Measurements from ENCODE around the gene SLC13A3.

DNA sequence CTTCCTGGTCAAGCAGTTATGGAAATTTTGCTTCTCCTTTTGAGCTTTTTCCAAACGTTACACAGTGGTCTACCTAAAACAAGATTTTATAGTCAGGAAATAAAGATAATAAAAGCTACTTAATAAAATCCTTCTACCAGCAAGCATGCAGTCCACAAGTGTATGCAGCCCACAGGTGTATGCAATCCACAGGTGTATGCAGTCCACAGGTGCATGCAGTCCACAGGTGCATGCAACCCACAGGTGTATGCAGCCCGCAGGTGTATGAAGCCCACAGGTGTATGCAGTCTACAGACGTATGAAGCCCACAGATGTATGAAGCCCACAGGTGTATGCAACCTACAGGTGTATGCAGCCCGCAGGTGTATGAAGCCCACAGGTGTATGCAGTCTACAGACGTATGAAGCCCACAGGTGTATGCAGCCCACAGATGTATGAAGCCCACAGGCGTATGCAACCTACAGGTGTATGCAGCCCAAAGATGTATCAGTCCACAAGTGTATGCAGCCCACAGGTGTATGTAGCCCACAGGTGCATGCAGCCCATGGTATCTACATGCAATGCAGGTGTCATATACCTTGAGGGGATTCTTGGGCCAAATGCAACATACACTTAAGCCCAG lies 74.4 kb downstream of the SLC13A3 start:
- TF ChIP-seq, protein P1, sequence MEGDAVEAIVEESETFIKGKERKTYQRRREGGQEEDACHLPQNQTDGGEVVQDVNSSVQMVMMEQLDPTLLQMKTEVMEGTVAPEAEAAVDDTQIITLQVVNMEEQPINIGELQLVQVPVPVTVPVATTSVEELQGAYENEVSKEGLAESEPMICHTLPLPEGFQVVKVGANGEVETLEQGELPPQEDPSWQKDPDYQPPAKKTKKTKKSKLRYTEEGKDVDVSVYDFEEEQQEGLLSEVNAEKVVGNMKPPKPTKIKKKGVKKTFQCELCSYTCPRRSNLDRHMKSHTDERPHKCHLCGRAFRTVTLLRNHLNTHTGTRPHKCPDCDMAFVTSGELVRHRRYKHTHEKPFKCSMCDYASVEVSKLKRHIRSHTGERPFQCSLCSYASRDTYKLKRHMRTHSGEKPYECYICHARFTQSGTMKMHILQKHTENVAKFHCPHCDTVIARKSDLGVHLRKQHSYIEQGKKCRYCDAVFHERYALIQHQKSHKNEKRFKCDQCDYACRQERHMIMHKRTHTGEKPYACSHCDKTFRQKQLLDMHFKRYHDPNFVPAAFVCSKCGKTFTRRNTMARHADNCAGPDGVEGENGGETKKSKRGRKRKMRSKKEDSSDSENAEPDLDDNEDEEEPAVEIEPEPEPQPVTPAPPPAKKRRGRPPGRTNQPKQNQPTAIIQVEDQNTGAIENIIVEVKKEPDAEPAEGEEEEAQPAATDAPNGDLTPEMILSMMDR (IDR thresholded peaks at IDR 0.05; ENCODE audit: insufficient read depth, low read depth, low read length), result no peak
- no peak for TF ChIP-seq EZH2 (IDR thresholded peaks at IDR 0.05; ENCODE audit: insufficient read depth, low read length)

Measured in astrocyte (in vitro differentiated cells and primary cell).